ENCODE measurements around the gene PGPEP1. TPM values are rescaled to one million over a fixed set of nuclear protein-coding genes. Genes with fewer than 3 reads are reported as not detected.

Gene PGPEP1
- total RNA-seq, 1 donor from 2014 or later = 40.8 TPM

DNA sequence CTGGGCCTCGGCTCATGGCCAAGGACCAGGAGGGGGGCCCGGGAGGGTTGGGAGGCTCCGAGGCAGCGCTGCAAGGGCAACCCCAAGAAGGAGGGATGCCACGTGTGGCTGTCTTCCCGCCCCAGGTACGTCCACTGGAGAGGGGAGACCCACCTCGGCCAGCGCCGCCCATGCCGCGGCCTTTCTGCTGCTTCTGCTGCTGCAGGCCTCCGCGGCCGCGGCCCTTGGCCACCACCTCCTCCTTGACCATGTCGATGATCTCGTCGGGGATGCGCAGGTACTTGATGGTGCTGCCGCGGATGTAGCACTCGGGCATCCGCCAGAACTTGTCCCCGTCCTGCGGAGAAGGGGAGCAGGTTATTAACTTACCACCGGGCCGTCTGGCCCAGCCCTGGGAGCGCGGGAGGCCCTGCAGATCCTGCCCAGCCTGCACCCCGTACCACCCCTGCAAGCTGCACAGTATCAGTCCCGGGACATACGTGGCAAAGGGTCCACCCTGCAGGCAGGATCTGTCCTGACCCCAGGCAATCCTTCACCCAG, 30.8 kb upstream of the PGPEP1 start:
- Histone ChIP-seq H3K4me1 (peaks cover 25% of the 10 kb centered on the region), H3K4me3 (no peak overlapping the region), H3K27me3 (no peaks in the 10 kb centered on the region), H3K36me3 (peaks cover 36% of the 10 kb centered on the region), H3K9me3 (no peaks in the 10 kb centered on the region), H3K27ac (no peak overlapping the region)
- intact Hi-C loops (cut with DNase I) = no loop called here
- DNase-seq = no peak
- no peak for TF ChIP-seq CTCF (IDR thresholded peaks at IDR 0.05)
- ATAC-seq = no peak

- H3K9me3 ChIP-seq = no peaks in the 10 kb centered on the region
- H3K4me1 ChIP-seq = peaks cover 20% of the 10 kb centered on the region
- intact Hi-C loops (cut with DNase I) = no loop called here
- H3K27me3 ChIP-seq = no peaks in the 10 kb centered on the region
- H3K36me3 ChIP-seq = peaks cover 39% of the 10 kb centered on the region
- ATAC-seq (no peak), DNase-seq (no peak)
- no peak overlapping the region for H3K27ac ChIP-seq
- no peak overlapping the region for H3K4me3 ChIP-seq
- no peak for TF ChIP-seq CTCF (IDR thresholded peaks at IDR 0.05)
These were observed 30.1 kb upstream of the PGPEP1 start for GRCh38 chr19:18310118-18310909.

DNA sequence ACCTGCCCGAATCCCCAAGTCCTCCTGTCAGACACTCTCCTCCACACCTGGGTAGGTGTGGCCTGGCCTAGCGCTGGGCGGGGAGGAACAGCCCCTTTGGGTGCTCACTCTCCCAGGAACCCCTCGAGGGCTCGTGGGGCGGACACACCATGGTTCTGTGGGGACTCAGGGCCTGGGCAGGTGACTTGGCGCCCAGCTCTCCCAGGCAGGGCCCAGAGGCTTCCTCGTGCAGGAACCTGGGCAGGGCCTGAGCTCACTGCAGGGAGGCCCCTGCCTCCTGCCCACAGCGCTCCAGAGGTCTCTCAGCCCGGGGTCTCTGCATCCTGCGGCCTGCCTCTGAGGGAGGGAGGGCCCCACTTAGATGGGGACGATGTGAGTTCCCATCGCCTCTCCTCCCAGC, 29.4 kb upstream of the PGPEP1 start:
- intact Hi-C loops (cut with DNase I) = no loop called here

GRCh38 chr19:18311502-18312091, 28.8 kb upstream of the PGPEP1 start:
- Histone ChIP-seq H3K27ac (no peak overlapping the region), H3K36me3 (peaks cover 44% of the 10 kb centered on the region)
- no peak for ATAC-seq

More for the DNA sequence above, 29.4 kb upstream of the PGPEP1 start:
- peaks cover 44% of the 10 kb centered on the region for H3K36me3 ChIP-seq
- DNase-seq = no peak
- H3K4me3 ChIP-seq = no peak overlapping the region
- no peak overlapping the region for H3K27ac ChIP-seq
- no peaks in the 10 kb centered on the region for H3K27me3 ChIP-seq
- TF ChIP-seq CTCF (IDR thresholded peaks at IDR 0.05) = no peak
- H3K4me1 ChIP-seq = peaks cover 16% of the 10 kb centered on the region
- ATAC-seq = no peak
- H3K9me3 ChIP-seq = no peaks in the 10 kb centered on the region

GRCh38 chr19:18312092-18312534, 28.3 kb upstream of the PGPEP1 start:
- Histone ChIP-seq H3K27ac (no peak overlapping the region), H3K36me3 (peaks cover 44% of the 10 kb centered on the region), H3K4me1 (peaks cover 5% of the 10 kb centered on the region), H3K9me3 (no peaks in the 10 kb centered on the region), H3K27me3 (no peaks in the 10 kb centered on the region), H3K4me3 (no peak overlapping the region)
- DNase-seq (no peak), ATAC-seq (no peak)
- no peak for TF ChIP-seq CTCF (IDR thresholded peaks at IDR 0.05)
- intact Hi-C loops (cut with DNase I) = no loop called here

More at GRCh38 chr19:18311502-18312091, 28.8 kb upstream of the PGPEP1 start:
- Histone ChIP-seq H3K4me3 (no peak overlapping the region), H3K27me3 (no peaks in the 10 kb centered on the region), H3K9me3 (no peaks in the 10 kb centered on the region), H3K4me1 (peaks cover 10% of the 10 kb centered on the region)
- intact Hi-C loops (cut with DNase I) = no loop called here
- no peak for TF ChIP-seq CTCF (IDR thresholded peaks at IDR 0.05)
- no peak for DNase-seq
